Activated T-helper 1 cell treated with anti-CD3 and anti-CD28 coated beads, Interleukin-12 subunit alpha, Interleukin-12 subunit beta, Interleukin-2, Interleukin-4 antibody, amounts not matched to agents 30 ng/mL and 10 ng/mL and 1 ng/mL, durations not matched to agents 14 hours and 24 hours and 36 hours (primary cell): ENCODE data around the gene ATF3. TPM values are rescaled to one million over a fixed set of nuclear protein-coding genes. Genes with fewer than 3 reads are reported as not detected.

Experiments
- DNase-seq: peaks from one replicate; pipeline ENCODE4 v3.0.0; 2021; ENCODE audit warnings: low spot score
- H3K27ac Mint-ChIP-seq: one replicate; pipeline ENCODE4 v1.8.0; 2021; ENCODE audit warnings: mild to moderate bottlenecking, mixed read lengths
- H3K27me3 Mint-ChIP-seq: one replicate; pipeline ENCODE4 v1.8.0; 2022; ENCODE audit warnings: mild to moderate bottlenecking, moderate library complexity, mixed read lengths; ENCODE audit not compliant: insufficient read depth
- H3K36me3 Mint-ChIP-seq: one replicate; pipeline ENCODE4 v1.8.0; 2021; ENCODE audit warnings: low read depth, mixed read lengths
- H3K4me1 Mint-ChIP-seq: one replicate; pipeline ENCODE4 v1.8.0; 2021; ENCODE audit warnings: low read depth, mixed read lengths
- H3K4me3 Mint-ChIP-seq: one replicate; pipeline ENCODE4 v1.8.0; 2021; ENCODE audit warnings: mild to moderate bottlenecking, moderate library complexity, mixed read lengths
- H3K9me3 Mint-ChIP-seq: one replicate; pipeline ENCODE4 v1.8.0; 2021; ENCODE audit warnings: mixed read lengths
- intact Hi-C: fragments of 100-400 bp; cut with micrococcal nuclease; formaldehyde crosslinking; loops from one replicate; pipeline ENCODE4 v1.15.1; 2024
- total RNA-seq: library from RNA; stranded (reverse); gene quantifications from 2 replicates; pipeline ENCODE4 v1.2.3, GENCODE V29; 2022

The ATF3 gene
- total RNA-seq, 1 donor from 2014 or later, result 23.0 TPM

DNA sequence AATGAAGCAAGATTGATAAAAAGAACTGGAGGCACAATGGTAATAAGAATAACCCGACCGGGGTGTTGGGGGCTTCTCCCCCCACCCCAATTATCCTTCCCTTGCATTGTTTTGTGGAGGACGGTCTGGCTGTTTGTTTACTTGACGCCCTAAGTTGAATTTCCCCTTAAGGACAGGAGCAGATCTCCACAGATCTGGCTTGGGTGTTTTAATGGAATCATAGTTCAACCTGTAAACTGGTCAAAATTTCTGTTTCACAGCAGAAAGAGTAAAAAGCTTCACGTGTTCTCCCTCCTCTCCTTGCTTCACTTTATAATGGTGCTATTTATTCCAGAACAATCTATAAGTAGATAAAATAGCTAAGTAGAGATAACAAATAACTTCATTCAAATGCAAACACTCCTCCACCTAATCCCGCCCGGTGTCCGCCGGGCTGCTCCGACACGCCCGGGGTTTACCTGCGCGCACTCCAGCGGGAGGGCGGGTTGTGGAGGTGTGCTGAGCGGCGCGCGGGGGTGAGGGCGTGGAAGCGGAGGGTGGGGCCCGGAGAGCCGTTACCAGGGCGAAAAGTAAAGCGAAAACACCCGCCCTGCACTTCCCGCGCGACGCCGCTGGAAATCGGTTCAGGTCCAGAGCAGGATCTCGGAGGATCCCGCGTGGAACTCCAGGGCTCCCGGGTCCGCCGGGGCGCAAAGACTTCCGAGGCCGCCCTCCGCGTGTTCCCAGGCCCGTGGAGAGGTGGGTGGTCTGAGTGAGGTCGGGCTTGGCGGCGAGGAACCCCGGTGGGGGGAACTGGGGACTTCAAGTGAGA, 2.0 kb upstream of the ATF3 start:
- Mint-ChIP-seq H3K27me3 (peaks cover 40% of the 10 kb centered on the region), H3K4me3 (peak overlapping the region; percentile 95), H3K4me1 (peaks cover 56% of the 10 kb centered on the region), H3K9me3 (no peaks in the 10 kb centered on the region), H3K36me3 (peaks cover 16% of the 10 kb centered on the region), H3K27ac (no peak overlapping the region)
- intact Hi-C loops, result loop anchor here (5.0 to 10.0 kb wide), 2 partner anchors 189 to 322 kb away; partner anchors contain the start of gene PPP2R5A
- DNase-seq, result peak; percentile 68

DNA sequence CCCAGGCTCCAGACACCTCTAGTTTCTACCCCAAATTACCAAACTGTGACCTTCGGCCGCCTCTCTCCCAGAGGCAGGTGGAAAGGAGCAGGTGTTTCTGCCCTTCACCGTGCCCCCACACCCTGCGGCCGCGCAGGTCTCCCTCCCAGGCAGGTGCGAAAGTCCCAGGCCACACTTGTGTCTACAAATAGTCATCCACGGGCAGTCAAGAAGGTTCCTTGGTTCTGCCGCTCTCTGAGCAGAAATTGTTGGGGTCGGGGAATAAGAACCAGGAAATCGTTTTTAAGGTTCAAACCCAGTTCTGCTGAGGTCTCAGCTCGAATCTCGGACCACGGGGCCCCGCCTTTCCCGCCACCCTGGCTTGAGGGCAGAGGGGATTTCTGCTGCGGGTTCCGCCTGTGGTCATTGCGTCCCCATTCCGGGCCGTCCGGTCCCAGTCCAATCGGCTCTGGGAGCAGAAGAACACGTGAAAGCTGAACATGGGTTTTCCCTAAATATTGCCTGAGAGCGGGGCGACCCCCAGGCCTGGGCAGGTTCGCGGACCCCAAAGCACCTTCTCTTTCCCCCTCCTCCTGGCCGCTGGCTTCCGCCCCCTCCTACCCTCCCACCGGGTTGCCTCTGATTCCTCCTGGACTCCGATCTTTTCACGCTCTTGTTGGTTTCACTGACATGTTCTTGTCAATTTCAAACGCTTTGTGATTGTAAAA, 1.2 kb upstream of the ATF3 start:
- H3K9me3 Mint-ChIP-seq, result no peaks in the 10 kb centered on the region
- intact Hi-C loops, result loop anchor here (5.0 to 10.0 kb wide), 2 partner anchors 190 to 323 kb away; partner anchors contain the start of gene PPP2R5A
- peak overlapping the region; percentile 92 for H3K27ac Mint-ChIP-seq
- H3K4me1 Mint-ChIP-seq, result peaks cover 54% of the 10 kb centered on the region
- peak; percentile 45 for DNase-seq
- H3K27me3 Mint-ChIP-seq, result peaks cover 40% of the 10 kb centered on the region
- peaks cover 17% of the 10 kb centered on the region for H3K36me3 Mint-ChIP-seq
- H3K4me3 Mint-ChIP-seq, result peak overlapping the region; percentile 95

DNA sequence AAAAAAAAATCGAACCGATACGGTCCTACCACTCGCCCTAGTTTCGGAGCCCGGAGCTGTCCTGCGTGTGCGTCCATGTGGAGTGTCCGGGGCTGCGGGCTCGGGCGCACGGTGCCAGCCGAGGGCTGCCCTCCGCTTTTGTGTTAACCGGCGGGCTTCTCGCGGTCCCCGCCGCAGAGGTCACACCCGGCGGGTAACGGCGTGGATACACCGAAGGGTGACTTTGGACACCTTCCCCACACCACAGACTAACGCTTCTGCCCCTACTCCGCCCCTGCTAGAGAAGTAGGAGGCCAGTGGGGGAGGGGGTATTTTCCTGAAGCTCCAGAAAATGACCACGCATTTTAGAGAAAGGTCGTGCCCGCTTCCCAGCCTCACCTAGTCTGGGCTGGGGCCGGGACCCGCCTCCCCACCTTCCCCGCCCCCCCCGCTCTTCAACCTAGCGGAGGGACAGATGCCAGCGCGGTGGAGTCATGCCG, 609 bp upstream of the ATF3 start:
- peak overlapping the region; percentile 97 for H3K27ac Mint-ChIP-seq
- H3K9me3 Mint-ChIP-seq, result no peaks in the 10 kb centered on the region
- H3K4me1 Mint-ChIP-seq, result peaks cover 59% of the 10 kb centered on the region
- intact Hi-C loops, result loop anchor here (1.0 to 10.0 kb wide), 10 partner anchors 12 to 323 kb away; partner anchors contain the start of genes NENF, NSL1, PPP2R5A and TATDN3
- peaks cover 39% of the 10 kb centered on the region for H3K27me3 Mint-ChIP-seq
- no peak for DNase-seq
- peaks cover 16% of the 10 kb centered on the region for H3K36me3 Mint-ChIP-seq
- peak overlapping the region; percentile 95 for H3K4me3 Mint-ChIP-seq

DNA sequence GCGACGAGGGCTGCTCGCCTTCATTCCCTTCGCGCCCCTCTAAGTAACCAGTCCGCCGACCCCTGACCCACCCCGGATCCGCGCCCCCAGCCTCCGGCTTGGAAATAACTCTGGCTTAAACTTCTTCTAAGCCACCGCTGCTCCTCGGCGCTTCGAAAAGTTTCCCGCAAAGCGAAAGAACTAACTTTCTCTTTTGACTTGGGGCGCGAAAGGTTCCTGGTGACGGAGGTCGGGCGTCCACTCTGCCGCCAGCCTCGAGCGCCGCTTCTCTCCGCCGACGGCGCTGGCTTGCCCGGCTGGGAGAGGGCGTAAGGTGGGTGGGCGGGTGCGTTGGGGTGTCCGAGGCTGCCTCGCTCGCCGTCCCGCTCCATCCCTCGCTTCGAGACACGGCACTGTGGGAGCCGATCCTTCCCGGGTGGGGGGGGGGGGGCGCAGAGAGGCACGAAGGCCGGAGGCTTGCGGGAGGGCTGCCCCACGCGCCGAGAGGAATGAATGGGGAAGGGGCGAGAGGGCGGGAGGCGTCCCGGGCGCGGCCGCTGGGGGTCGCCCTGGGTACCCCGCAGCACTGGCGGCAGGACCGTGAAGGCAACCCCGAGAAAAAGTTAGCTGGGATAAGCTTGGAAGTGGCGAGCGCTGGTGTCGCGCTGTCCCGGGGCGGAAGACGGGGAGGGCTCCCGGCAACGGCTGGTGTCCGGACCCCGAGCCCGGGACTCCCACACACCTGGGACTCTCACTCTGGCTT, 569 bp downstream of the ATF3 start:
- peaks cover 71% of the 10 kb centered on the region for H3K4me1 Mint-ChIP-seq

DNA sequence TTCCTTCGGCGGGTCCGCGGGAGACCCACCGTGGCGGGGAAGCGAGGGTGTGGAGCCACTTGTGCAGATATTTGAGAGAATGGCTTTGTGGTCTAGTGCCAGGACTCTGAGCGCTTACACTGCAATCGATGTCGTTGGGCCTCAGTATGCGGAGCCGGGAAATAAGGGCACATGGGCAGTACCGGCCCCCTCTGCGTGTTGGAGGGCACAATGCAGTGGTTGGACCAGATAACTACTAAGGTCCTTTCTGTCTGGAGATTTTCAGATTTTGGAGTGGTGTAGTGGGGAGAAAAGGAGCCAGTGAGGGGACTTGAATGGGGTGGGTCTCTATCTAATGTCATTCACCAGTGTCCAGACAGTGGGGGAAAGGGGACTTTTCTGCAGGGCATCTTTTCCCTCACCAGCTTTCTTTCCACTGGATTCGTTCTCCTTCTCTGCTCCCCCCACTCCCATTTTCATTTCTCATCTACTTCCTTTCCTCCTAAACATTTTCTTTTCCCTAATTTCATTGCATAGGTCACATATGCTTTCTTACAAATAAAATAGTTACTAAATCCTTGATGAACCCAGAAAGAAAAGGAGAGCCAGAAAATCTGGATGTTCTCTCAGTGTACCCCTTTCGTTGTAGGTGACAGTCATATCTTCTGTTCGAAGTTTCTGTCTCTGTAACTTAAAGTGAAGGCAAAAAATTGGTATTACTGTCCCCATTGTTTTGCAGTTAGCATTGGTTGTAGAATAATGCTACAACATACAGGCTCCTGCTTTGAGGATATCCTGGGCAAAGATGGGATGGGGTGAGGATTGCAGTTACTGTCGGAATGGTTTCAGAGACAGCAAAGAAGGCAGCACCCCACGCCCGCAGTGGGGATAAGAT, 1.4 kb downstream of the ATF3 start:
- H3K27me3 Mint-ChIP-seq, result peaks cover 21% of the 10 kb centered on the region
- peaks cover 79% of the 10 kb centered on the region for H3K4me1 Mint-ChIP-seq
- DNase-seq, result no peak
- intact Hi-C loops, result loop anchor here (1.0 to 10.0 kb wide), 10 partner anchors 21 to 387 kb away; partner anchors contain the start of genes NSL1, PPP2R5A and TATDN3
- H3K36me3 Mint-ChIP-seq, result peaks cover 23% of the 10 kb centered on the region
- peak overlapping the region; percentile 82 for H3K27ac Mint-ChIP-seq
- peak overlapping the region; percentile 95 for H3K4me3 Mint-ChIP-seq
- no peaks in the 10 kb centered on the region for H3K9me3 Mint-ChIP-seq

More for the DNA sequence above, 569 bp downstream of the ATF3 start:
- peak; percentile 67 for DNase-seq
- Mint-ChIP-seq H3K36me3 (peaks cover 20% of the 10 kb centered on the region), H3K27me3 (peaks cover 29% of the 10 kb centered on the region), H3K9me3 (no peaks in the 10 kb centered on the region), H3K4me3 (peak overlapping the region; percentile 95), H3K27ac (peak overlapping the region; percentile 97)
- intact Hi-C loops, result loop anchor here (1.0 to 10.0 kb wide), 12 partner anchors 13 to 324 kb away; partner anchors contain the start of genes NENF, NSL1, PPP2R5A and TATDN3

DNA sequence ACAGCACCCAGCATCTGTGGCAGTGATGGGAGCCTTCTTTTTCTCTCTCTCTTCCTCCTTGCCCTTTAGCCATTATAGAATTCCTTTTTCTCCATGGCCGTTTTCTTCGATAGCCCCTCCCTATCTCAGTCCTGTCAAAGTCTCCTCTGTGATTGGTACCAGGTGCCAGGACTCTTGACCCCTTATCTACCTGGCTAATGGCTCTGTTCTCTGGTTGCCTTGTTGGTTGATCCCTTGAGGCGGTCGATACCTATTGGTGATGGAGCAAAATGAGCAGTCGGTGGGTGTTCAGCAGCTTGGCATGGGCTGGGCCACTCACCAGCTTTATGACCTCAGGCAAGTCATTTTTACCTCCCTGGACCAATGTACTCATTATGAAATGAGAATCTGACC, 2.0 kb downstream of the ATF3 start:
- Mint-ChIP-seq H3K4me3 (peak overlapping the region; percentile 95), H3K27me3 (peaks cover 16% of the 10 kb centered on the region), H3K4me1 (peaks cover 74% of the 10 kb centered on the region), H3K9me3 (no peaks in the 10 kb centered on the region), H3K27ac (no peak overlapping the region), H3K36me3 (peaks cover 28% of the 10 kb centered on the region)
- intact Hi-C loops, result loop anchor here (2.0 to 5.0 kb wide), 2 partner anchors 20 to 387 kb away; no protein-coding TSS in a partner anchor
- no peak for DNase-seq

DNA sequence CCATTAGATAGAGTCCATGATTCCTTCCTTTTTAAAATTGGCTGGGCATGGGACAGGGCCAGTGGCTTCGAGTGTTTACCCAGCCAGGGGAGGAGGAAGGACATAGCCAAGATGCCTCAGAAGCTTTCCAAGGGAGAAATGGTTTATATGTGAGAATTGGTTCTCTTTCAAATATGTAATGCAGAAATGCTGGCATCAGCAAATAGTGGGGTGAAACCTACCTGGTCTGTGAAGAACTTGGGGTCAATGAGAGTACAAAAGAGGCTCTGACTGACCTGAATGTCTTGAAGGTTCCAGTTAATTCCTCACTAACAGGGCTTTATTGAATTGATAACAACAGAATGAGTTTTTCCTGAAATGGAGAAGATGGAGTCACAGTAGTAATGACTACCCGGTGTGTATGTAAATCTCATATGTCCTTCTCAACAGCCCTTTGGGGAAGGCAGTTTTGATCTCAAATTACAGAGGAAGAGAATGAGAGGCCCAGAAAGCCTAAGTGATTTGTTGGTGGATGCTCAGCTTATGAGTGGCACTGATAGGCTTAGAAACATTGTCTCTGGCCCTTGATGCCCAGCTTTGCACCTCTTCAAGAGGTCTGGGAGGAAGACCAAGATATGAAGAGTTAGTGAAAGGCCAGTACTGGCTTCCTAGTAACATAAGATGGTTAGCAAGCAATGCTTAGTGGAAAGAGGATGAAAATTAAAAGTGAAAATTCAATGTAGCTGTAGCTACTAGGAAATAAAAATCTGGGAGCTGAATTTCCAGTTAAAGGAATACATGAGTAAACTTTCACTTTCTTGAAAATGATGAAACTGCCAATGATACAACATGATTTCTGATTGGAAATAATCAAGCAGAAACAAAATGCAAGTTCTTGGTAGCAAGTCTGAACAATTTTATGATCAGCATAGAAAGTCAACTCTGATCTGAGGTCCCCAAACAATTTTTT, 2.7 kb downstream of the ATF3 start:
- no peak for DNase-seq
- peaks cover 9% of the 10 kb centered on the region for H3K27me3 Mint-ChIP-seq
- peak overlapping the region; percentile 95 for H3K4me3 Mint-ChIP-seq
- intact Hi-C loops, result loop anchor here (2.0 to 5.0 kb wide), 2 partner anchors 20 to 386 kb away; no protein-coding TSS in a partner anchor
- H3K27ac Mint-ChIP-seq, result peak overlapping the region; percentile 3
- H3K4me1 Mint-ChIP-seq, result peaks cover 67% of the 10 kb centered on the region
- no peaks in the 10 kb centered on the region for H3K9me3 Mint-ChIP-seq
- H3K36me3 Mint-ChIP-seq, result peaks cover 31% of the 10 kb centered on the region

DNA sequence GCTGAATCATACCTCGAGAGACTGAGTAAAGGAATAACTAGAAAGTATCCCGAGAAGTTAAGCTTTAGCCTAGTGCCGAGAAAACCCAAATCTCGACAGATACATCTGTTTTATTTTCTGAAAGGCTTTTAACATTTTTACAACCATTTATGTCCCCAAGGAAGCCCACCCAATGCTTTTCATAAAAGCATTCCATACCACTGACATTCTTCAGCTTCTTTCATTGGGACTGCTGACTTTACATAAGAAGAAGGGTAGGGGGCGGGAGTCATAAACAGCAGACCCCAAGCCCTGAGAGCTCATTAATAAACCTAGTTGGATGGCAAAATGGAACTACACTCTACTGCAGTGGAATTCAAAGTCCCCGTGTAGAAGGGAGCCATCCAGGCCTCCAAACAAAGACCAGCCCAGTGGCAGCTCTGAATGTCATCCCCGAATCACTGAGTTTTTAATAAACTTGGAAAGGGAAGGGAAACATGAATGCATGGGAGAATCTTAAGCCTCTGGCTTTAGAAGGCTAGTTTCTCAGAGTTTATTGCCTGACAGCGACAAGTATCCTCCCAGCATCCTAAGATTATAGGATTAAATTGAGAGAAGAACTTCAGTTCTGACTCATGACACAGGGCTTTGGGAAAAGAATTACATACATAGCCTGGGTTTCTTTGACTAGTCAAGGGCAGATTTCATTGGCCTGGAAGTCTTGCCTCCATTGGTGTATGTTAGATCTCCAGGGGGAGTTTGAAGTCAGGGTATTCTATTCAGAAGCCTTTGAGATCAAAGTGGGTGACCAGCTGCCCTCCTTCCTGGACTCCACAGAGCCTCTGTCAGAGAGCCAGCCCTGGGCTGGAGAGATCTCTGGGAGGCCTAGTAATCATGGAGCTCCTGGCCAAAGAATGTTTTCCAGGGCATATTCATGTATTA, 3.7 kb downstream of the ATF3 start:
- H3K27ac Mint-ChIP-seq, result peak overlapping the region; percentile 47
- peaks cover 37% of the 10 kb centered on the region for H3K36me3 Mint-ChIP-seq
- H3K27me3 Mint-ChIP-seq, result peaks cover 5% of the 10 kb centered on the region
- H3K4me3 Mint-ChIP-seq, result no peak overlapping the region
- H3K4me1 Mint-ChIP-seq, result peaks cover 58% of the 10 kb centered on the region
- no peaks in the 10 kb centered on the region for H3K9me3 Mint-ChIP-seq
- DNase-seq, result no peak
- intact Hi-C loops, result loop anchor here (5.0 kb wide), 1 partner anchor 385 kb away; no protein-coding TSS in a partner anchor

DNA sequence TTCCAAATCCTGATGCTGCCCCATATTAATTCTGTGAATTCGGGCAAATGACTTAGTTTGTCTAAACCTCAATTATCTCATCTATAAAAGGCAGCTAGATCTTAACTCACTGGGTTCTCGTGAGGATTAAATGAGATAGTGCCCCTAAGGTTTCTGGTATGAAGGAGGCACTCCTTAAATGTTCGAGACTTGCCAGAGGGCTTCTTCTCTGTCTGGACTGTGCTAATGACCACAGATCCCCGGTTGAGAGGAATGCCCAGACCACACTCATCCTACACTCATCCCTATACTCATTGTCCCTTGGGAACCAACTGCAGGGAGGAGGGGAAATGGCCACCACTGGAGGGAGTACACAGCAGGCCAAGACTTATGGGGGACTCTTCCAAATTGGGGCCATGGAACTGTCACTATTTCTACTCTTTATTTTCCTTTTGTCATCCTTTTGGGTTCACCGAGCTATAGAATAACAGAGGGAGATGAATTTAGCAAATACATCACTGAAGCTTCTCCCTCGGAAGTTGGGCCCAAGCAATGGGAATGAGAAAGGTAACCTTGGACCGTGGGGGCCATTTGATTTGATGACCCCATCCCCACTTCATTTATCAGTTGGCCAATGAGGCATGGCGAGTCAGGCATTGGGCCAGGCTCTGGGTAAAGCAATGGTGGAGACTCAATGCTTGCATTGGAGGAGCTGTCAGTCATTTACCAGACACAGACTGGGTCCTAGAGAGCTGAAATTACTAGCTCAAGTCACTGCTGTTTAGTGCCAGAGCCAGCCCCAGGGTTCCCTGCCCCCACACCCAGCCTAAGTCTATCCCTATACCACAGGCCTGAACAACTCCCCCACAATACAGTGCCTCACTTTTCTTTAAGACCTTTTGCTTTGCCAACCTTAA, 5.1 kb downstream of the ATF3 start:
- no peak for DNase-seq
- Mint-ChIP-seq H3K27ac (peak overlapping the region; percentile 69), H3K27me3 (no peaks in the 10 kb centered on the region), H3K36me3 (peaks cover 49% of the 10 kb centered on the region), H3K4me1 (peaks cover 52% of the 10 kb centered on the region), H3K9me3 (no peaks in the 10 kb centered on the region), H3K4me3 (no peak overlapping the region)
- intact Hi-C loops, result loop anchor here (5.0 kb wide), 1 partner anchor 384 kb away; no protein-coding TSS in a partner anchor
